HG03108 (cell line): ENCODE measurements around the gene SCO1.
"Not testable (repeated sequence)": the region's sequence is repeated elsewhere in the genome, so short reads cannot be mapped to it uniquely, and the experiment has no call there.

Experiments
- ATAC-seq: cut with Tn5 transposase; IDR thresholded peaks from one replicate; pipeline ENCODE4 v1.9.1; 2021; ENCODE audit warnings: moderate library complexity; ENCODE audit not compliant: unreplicated experiment

SCO1 gene

DNA sequence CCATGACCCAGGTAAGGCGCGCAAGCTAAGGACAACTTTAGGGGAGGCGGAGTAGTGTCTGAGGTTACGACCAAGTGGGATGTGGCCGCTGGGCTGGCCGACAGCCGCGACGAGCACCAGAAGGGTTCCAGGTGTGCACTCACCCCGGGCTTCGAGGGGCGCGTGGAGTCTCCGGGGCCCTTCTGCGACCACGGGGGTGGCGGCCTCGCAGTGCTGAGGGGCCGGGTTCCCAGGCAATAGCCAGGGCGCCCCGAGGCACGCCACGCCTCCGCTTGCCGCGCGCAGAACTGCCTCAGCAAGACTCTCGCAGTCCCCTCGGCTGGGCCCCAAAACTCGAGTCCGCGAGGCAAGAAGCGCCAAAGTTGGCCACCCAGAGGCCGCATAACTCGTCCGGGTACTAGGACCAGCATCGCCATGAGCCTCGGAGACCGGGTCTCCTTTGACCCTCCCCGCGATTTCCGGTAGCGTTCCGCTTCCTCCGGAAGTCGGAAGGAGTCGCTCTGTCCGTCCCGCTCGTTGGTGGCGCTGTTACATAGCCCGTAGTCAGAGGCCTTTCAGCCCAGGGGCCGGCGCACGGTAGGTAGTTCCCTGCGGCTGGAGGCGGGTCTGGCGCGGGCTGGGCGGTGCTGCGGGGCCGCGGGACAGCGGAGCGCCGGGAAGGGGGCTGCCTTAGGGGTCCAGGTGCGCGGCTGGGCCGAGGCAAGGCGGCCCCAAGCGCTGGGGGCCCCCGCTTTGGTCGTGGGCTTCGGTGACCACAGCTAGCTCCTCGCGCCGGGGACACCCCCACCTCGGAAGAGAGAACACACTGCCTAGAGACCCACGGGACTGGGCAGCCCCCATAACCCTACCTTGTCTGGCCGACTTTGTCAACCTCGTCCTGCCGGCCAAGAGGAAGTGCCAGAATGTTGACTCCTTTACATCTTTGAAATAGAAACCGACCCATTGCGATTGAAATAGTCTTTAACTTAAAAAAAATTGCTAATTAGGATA is at the start of gene SCO1, which contains the start of gene ADPRM:
TSS of gene SCO1 (minus strand) at position 442 of the 990 bp plus-strand sequence. CDS start at position 416, 26 bp downstream.
TSS of gene ADPRM (plus strand) at position 503 of the 990 bp plus-strand sequence. CDS start 7,333 bp downstream, outside the sequence.
- peak; percentile 94 for ATAC-seq

DNA sequence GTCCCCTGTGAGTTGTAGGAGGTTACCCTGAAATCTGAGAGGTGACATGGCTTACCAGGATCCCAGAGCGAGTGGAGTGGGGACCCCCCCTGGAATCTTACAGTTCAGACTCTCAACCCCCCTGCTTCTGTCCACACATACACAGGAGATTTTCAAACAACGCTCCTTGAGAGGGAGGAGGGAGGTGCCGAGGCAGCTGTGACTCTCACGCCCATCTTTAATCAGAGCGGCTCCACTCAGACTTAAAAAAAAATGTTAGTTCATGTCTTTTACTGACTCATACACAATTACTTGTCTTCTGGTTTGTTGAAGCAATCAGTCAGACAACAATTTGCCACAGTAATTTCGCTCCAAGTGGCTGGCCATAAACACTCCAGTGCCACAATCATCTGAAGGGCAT is 47.9 kb upstream of the SCO1 start:
- ATAC-seq = no peak

DNA sequence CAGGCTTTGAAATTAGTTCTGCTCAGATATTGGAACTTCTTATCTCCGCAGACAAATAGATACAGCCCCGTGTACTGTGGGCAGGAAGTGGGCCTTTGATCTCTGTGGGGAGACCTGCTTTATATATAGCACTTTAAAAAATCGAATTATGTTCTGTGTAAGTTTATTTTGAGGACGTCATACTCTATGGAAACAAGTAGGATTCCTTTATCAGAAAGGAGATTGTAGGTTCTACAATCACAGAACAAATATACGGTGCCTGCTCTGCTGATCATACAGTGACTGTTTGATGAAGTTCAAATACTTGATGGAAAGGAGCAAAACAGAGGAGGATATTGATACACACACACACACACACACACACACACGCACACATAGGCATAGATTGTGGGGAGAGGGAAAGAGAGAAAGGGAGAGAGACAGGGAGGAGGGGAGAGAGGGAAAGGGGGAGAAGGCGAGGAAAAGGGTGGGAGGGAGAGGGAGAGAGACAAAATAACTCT is 47.2 kb upstream of the SCO1 start:
- ATAC-seq = no peak

DNA sequence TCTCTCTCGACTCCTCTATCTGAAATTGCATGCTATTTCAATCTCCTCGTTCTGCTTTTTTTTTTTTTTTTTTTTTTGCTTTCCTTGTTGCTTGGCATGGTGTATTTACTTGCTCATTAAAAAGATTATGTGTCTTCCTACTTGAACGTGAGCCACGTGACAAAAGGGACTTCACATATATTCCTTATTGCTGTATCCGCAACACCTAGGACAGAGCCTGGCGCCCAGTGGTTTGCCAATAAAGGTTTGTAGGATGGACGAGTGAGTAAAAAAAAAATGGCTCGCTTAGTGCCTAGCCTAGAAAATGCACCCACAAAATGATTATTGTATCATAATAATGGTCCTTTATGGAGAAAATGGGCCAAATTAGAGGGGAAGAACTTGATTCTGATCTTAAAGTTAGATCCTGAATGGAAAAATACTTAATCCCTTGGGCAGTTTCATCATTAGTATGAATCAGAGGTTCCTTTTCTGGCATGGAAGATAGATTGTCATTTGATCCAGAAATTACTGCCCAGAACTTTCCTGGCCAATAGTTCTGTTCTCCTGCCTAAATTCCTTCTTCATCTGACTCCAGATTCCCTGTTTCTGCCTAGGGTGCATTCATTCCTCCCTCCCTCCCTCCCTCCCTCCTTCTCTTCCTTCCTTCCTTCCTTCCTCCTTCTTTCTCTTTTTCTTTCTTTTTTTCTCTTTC is 46.1 kb upstream of the SCO1 start:
- no peak for ATAC-seq

DNA sequence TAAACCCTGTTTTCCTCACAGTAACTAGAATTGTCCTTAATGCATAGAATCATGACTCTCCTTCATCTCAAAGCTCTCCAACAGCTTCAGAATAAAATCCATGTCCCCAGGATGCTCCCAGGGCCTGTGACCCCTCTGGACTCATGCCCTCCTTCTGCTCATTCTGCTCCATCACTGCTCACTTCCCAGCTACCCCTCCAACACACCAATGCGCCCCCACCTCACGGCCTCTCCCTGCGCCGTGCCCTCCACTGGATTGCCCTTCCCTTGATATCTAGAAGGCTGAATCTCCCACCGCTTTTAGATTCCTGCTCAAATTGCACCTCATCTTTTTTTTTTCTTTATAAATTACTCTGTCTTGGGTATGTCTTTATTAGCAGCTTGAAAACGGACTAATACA is 45.1 kb upstream of the SCO1 start:
- ATAC-seq = no peak

DNA sequence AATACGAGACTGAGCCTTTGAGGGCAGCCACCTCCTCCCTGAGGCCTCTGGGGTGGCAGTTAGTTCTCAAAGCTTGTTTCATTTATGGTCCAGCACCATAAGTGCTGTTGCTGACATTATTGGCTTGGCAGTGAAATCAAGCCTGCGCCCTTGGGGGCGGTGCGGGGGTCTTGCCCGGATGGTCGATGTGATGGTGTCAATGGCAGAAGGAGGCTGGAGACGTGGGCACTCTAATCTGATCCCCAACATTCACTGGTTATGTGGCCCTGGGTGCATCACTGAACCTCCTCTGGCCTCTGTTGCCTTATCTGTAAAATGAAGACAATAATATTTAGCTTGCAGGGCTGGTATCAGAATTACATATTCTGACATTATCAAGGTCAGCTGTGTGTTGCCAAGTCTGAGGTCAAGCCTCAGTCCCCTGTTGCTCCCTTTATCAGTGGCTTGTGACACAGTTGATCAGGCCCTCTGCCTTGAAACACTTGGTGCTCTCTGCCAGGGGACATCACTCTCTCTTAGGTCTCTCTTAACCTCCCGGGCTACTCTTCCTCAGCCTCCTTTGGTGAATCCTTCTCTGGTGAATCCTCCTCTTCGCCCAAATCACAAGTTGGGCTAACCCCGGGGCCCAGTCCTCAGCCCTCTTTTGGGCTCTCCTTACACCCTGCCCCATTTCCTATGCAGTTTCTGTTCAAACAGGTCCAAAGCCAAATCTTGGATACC is 44.2 kb upstream of the SCO1 start:
- ATAC-seq = no peak

DNA sequence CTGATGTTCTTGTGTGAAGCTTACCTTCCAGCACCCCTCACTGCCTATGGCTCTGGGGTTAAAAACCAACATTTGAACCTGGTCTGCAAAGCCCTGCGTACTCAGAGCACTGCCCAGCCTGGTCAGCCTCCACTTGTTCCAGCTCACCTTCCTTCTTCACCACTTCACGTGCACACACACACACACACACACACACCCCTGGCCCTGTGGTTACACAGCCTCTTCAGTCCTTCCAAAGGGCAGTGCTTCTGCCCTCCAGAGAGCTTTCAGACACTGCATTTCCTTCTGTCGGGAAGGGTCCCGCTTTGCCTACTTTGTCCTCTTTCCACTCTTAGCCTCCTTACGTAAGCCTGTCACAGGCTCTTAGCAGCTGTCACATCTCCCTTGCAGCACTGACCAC is 42.1 kb upstream of the SCO1 start:
- ATAC-seq = no peak

DNA sequence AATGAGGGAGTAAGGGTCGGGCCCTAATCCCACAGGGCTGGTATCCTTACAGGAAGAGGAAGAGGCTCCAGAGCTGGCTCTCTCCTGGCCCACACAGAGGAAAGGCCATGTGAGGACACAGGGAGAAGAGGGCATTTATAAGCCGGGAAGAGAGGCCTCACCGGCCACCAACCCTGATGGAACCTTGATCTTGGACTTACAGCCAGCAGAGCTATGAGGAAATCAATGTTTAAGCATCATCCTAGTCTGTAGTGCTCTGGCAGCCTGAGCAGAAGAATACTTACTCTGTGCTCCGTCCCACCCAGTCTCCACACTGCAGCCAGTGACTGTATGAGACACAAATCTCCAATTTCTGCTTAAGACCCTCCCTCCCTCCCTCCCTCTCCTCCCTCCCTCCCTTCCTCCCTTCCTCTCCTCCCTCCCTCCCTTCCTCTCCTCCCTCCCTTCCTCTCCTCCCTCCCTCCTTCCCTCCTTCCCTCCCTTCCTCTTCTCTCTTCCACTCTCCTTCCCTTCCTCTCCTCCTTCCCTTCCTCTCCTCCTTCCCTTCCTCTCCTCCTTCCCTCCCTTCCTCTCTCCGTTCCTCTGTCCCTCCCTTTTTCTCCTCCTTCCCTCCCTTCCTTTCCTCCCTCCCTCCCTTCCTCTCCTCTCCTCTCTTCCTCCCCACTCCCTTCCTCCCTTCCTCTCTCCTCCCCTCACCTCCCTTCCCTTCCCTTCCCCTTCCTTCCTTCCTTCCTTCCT is 41.4 kb upstream of the SCO1 start:
- no peak for ATAC-seq

DNA sequence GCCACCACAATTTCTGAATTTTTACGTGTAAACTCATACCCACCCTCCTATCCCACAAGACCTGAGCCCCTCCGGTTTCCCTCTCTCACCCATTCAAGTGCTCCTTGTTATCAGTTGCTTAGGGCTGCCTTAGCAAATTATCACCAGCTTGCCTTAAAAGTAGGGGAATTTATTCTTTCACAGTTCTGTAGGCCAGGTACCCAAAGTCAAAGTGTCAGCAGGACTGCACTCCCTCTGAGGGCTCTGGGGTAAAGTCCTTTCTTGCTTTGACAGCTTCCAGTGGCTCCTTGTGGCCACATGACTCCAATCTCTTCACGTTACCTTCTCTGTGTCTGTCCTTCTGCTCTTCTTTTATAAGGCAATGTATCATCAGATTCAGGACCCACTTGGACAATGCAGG is 40.4 kb upstream of the SCO1 start:
- ATAC-seq = no peak

DNA sequence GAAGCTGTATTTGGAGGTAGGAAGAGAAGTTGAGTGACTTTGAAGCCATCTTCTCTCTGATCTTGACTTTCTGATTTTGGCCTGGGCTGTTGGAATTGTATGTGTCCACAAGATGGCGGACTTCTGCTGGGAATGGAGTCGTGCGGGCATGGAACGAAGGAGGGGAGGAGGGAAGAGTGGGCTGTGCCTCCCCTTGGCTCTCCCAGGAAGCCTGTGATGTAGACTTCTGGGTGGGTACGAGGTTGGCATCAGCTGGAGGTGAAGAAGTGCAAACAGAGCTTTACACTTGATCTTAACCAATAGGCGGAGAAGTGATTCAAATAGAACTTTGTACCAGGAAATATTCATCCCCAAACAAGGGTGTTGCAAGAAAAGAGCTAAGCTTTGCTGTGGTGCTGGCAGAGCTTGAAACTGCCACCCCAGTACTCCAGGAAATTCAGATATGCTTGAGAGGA is 39.9 kb upstream of the SCO1 start:
- ATAC-seq = no peak

DNA sequence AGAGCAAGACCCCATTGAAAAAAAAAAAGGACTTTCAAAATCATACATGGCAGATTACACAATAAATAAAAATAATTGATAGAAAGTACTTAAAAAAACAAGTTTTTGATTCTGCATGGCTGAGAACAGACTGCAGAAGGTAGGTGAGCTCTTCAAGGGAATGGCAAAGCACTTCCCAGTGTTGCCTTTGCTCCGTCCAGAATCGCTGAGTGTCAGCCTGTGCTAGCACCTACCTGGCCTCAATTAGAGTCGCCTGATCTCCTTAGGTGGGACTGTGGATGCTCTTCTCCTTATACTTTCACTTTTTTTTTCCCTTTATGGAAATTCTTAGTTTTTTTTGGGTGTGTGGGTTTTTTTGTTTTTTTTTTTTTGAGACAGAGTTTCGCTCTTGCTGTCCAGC is 38.5 kb upstream of the SCO1 start:
- ATAC-seq = no peak

DNA sequence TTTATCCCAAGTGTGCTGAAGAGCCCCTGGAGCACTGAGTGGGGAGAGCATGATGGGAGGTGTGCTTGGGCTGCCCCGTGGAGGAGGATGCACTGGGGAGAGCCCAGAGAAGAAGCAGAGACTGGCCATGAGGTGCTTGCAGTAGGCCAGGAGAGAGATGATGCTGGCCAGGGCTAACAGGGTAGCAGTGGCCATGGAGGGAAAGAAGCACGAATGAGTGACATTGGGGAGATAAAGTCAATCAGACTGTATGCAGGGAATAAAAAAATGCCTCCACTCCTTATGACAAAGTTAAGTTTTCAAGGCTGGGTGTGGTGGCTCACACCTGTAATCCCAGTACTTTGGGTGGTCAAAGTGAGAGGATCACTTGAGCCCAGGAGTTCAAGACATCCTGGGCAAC is 37.9 kb upstream of the SCO1 start:
- no peak for ATAC-seq

DNA sequence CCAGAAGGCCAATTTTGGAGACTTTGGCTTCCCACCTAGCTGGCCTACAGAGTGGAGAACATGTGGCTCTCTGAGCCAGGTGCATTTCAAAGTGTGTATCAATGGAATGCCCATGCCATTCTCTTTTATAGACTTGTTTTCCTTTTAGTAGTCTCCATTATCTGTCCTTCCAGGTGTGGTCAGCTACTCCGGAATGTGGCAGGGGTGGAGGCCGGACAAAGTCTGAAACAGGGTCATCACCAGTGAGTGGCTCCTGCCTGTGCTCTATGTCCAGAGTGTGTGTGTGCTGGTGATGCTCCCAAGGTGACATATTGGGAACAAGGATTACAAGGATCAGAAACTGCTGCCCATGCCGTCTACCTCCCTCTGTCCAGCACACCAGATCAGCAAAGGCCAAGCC is 36.3 kb upstream of the SCO1 start:
- no peak for ATAC-seq

DNA sequence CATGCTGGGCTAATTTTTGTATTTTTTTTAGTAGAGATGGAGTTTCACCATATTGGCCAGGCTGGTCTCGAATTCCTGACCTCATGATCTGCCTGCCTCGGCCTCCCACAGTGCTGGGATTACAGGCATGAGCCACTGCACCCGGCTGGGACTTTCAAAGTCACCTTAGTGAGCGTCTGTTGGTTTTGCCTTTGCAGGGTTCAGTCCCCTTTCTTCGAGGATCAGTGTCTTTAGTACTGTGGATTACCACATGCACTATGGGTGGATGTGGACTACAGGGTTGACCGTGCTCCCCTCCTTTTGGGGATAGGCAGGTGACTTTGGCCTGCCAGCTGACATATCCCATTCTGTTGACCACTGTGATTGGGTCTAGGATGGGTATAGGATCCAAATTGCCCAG is 34.8 kb upstream of the SCO1 start:
- ATAC-seq = not testable (repeated sequence)

DNA sequence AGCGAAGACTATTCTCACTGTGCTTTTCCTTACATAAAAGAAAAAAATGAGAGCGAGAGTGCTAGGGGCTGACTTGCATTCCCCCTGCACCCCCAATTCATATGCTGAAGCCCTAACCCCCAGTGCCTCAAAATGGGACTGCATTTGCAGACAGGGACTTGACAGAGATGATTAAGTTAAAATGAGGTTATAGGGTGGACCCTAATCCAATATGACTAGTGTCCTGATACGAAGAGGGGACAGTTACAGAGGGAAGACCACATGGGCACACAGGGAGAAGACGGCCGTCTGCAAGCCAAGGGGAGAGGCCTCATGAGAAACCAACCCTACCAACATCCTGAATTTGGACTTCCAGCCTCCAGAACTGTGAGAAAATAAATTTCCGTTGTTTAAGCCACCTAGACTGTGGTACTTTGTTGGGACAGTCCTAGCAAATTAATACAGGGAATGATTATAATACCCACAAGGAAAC is 34.1 kb upstream of the SCO1 start:
- no peak for ATAC-seq

DNA sequence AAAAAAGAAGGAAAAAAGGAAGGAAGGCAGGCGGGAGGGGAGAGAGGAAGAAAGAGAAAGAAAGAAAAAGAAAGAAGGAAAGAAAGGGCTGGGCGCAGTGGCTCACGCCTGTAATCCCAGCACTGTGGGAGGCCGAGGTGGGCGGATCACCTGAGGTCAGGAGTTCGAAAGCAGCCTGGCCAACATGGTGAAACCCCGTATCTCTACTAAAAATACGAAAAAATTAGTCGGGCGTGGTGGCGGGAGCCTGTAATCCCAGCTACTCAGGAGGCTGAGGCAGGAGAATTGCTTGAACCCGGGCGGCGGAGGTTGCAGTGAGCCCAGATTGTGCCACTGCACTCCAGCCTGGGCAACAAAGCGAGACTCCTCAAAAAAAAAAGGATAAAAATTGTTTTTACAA is 32.9 kb upstream of the SCO1 start:
- ATAC-seq = not testable (repeated sequence)

DNA sequence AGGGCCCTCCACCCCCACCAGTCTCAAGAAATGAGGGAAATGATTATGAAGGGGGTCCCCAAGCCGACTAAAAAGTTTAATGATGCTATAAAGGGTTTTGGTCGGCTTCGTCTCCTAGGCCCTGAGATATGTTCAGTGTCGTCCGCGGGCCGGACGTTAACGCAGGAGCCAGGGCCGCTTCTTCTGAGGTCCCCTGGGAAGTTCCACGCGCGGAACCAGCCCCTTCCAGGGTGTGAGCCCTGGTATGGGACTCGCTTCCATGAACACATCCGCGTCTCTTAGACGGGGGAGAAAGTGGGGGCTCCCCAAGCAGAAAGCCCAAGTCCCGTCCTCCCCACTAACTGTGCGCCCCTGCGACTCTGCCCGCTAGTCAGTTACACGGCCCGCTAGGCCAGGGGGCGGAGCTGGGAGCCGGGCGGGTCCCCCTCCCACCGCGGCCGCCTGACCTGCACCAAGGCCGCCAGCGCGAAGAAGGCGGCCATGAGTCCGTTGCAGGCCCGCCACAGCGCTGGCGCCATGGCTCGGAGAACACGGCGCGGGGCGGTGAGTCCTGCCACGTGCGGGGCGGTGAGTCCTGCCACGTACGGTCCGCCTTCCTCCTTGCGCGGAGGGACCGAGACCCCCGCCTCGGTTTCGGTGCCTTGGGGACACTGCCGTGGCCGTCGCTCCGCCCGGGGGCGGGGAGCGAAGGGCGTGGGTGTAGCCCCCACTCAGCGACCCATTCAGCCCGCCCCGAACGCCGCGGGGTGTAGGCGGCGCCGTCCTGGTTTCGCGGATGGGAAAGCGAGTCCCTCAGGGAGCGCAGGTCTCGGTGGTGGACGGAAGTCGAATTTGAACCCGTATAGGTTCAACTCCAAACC is 32.2 kb upstream of the SCO1 start, which contains the start of gene TMEM220:
TSS of gene TMEM220 (minus strand) at position 690 of the 860 bp plus-strand sequence. CDS start at position 518, 172 bp downstream.
- ATAC-seq = peak; percentile 71

DNA sequence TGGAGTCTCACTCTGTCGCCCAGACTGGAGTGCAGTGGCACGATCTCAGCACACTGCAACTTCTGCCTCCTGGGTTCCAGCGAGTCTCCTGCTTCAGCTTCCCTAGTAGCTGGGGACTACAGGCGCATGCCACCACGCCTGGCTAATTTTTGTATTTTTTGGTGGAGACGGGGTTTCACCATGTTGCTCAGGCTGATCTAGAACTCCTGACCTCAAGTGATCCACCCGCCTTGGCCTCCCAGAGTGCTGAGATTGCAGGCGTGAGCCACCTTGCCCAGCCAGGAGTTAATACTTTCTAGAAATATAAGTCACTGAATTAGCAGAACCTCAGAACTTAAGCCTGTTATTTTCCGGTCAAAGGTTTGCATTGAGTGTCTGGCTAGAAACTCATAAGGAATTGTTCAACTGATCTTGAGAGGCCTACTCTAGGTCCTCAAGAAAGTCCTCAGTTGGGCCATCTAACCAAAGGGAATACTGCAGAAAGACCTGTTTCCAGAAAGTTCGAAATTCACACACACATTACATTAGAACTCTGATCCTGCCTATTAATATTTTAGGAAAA is 31.1 kb upstream of the SCO1 start:
- ATAC-seq = no peak

DNA sequence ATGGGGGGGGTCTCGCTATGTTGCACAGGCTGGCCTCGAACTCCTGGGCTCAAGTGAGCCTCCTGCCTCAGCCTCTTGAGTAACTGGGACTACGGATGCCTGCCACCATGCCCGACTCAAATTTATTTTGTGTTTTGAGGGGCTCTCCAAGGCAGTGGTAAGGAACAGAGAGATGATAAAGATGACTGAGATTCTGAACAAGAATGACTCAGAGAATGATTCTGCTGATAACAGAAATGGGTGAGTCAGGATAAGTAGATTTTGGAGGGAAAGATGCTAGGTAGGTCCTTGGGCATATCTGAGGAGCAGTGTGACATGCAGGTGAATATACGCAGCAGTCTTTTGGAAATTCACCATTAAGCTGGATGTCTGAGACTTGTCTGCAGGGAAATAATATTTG is 29.9 kb upstream of the SCO1 start:
- ATAC-seq = no peak
